Suprapubic skin (tissue), 3 donors: ENCODE measurements around the gene MOXD1.

ENCODE experiments used
- CTCF ChIP-seq, 2 donors: fragments of 200-600 bp in 1 of 2; fragments of 450-650 bp in 1 of 2; sonication (generic) in 1 of 2; IDR thresholded peaks; one replicate each; pipeline ENCODE4 v1.5.1; 2016 to 2019; ENCODE audit warnings: antibody characterized with exemption in 2 of 2, mild to moderate bottlenecking in 1 of 2, moderate library complexity in 1 of 2
- POLR2A ChIP-seq, 2 donors: fragments of 450-650 bp; IDR thresholded peaks; one replicate each; pipeline ENCODE4 v1.6.1; 2017; ENCODE audit warnings: antibody characterized with exemption in 2 of 2, mild to moderate bottlenecking in 2 of 2, moderate library complexity in 2 of 2

GRCh38 chr6:132246120-132246617 is 155.1 kb downstream of the MOXD1 start:
- TF ChIP-seq CTCF (IDR thresholded peaks at IDR 0.05) (no peak), POLR2A (IDR thresholded peaks at IDR 0.05) (no peak)
